Mesenchymal stem cell (in vitro differentiated cells and primary cell): Measurements from ENCODE around the gene ETS2.

Experiments used
- DNase-seq: peaks from one replicate; pipeline ENCODE4 v3.0.0-alpha.2; 2013
- H2AFZ ChIP-seq: one replicate; pipeline ENCODE4 v1.6.1; 2013; ENCODE audit warnings: low read depth, mild to moderate bottlenecking, control low read depth, inconsistent platforms, low read length, moderate library complexity
- H2AK5ac ChIP-seq: 2 replicates; pipeline ENCODE4 v1.6.1; 2013; ENCODE audit warnings: low read length, moderate library complexity, mild to moderate bottlenecking, inconsistent platforms; ENCODE audit not compliant: severe bottlenecking
- H2BK120ac ChIP-seq: one replicate; pipeline ENCODE4 v1.6.1; 2013; ENCODE audit warnings: low read depth, mild to moderate bottlenecking, inconsistent platforms, low read length, moderate library complexity
- H2BK12ac ChIP-seq, 2 experiments: one replicate each; pipeline ENCODE4 v1.6.1; 2013; ENCODE audit warnings: inconsistent platforms in 2 of 2, low read length in 2 of 2, mild to moderate bottlenecking in 2 of 2, moderate library complexity in 2 of 2, control low read depth in 1 of 2
- H2BK15ac ChIP-seq: one replicate; pipeline ENCODE4 v1.6.1; 2013; ENCODE audit warnings: mild to moderate bottlenecking, low read depth, inconsistent platforms; ENCODE audit not compliant: poor library complexity, severe bottlenecking
- H2BK5ac ChIP-seq: 2 replicates; pipeline ENCODE4 v1.6.1; 2013; ENCODE audit warnings: low read depth, mild to moderate bottlenecking, low read length, control low read depth, inconsistent platforms; ENCODE audit not compliant: poor library complexity, severe bottlenecking
- H3K14ac ChIP-seq, 2 experiments: one replicate each; pipeline ENCODE4 v1.6.1; 2013; ENCODE audit warnings: inconsistent platforms in 2 of 2, low read length in 2 of 2, control low read depth in 1 of 2, mild to moderate bottlenecking in 1 of 2, moderate library complexity in 1 of 2
- H3K18ac ChIP-seq, 2 experiments: one replicate each; pipeline ENCODE4 v1.6.1; 2013; ENCODE audit warnings: inconsistent platforms in 2 of 2, low read length in 2 of 2, control low read depth in 1 of 2, low read depth in 1 of 2, mild to moderate bottlenecking in 1 of 2
- H3K23ac ChIP-seq, 2 experiments: one replicate each; pipeline ENCODE4 v1.6.1; 2013; ENCODE audit warnings: inconsistent platforms in 2 of 2, low read length in 2 of 2, mild to moderate bottlenecking in 2 of 2, moderate library complexity in 2 of 2, control low read depth in 1 of 2
- H3K27ac ChIP-seq: 2 replicates; pipeline ENCODE4 v1.5.1; 2013; ENCODE audit warnings: mild to moderate bottlenecking, moderate library complexity, low read length, control low read depth, inconsistent platforms; ENCODE audit not compliant: poor library complexity, severe bottlenecking
- H3K27me3 ChIP-seq, 2 experiments: 2 replicates each; pipeline versions ENCODE4 v1.6.1 to v1.7.0; 2013; ENCODE audit warnings: low read length in 2 of 2, mild to moderate bottlenecking in 2 of 2, moderate library complexity in 2 of 2, control low read depth in 1 of 2, inconsistent platforms in 1 of 2; ENCODE audit not compliant: control insufficient read depth in 1 of 2, insufficient read depth in 1 of 2
- H3K36me3 ChIP-seq, 2 experiments: 2 replicates each; pipeline versions ENCODE4 v1.6.1 to v1.7.0; 2013; ENCODE audit warnings: low read length in 2 of 2, control low read depth in 1 of 2, inconsistent platforms in 1 of 2, low read depth in 1 of 2, mild to moderate bottlenecking in 1 of 2; ENCODE audit not compliant: insufficient read depth in 2 of 2, control insufficient read depth in 1 of 2
- H3K4ac ChIP-seq, 2 experiments: one replicate each; pipeline ENCODE4 v1.6.1; 2013; ENCODE audit warnings: inconsistent platforms in 2 of 2, low read length in 2 of 2, mild to moderate bottlenecking in 2 of 2, moderate library complexity in 2 of 2, control low read depth in 1 of 2, low read depth in 1 of 2
- H3K4me1 ChIP-seq: 2 replicates; pipeline ENCODE4 v1.6.1; 2013; ENCODE audit warnings: low read depth, low read length, control low read depth; ENCODE audit not compliant: control insufficient read depth, insufficient read depth
- H3K4me2 ChIP-seq: 2 replicates; pipeline ENCODE4 v1.6.1; 2013; ENCODE audit warnings: low read length, mild to moderate bottlenecking, inconsistent platforms; ENCODE audit not compliant: poor library complexity, severe bottlenecking
- H3K4me3 ChIP-seq, 2 experiments: 2 replicates each; pipeline versions ENCODE4 v1.5.1 to v1.7.0; 2013; ENCODE audit warnings: low read length in 2 of 2, mild to moderate bottlenecking in 2 of 2, control low read depth in 1 of 2, low read depth in 1 of 2; ENCODE audit not compliant: insufficient read depth in 1 of 2
- H3K79me1 ChIP-seq: replicated peaks from 2 replicates; pipeline ENCODE4 v1.6.1; 2013; ENCODE audit warnings: mild to moderate bottlenecking, control low read depth, low read length, inconsistent platforms; ENCODE audit not compliant: poor library complexity, severe bottlenecking
- H3K9ac ChIP-seq: 2 replicates; pipeline ENCODE4 v1.7.0; 2013; ENCODE audit warnings: mild to moderate bottlenecking, low read length, moderate library complexity
- H3K9me3 ChIP-seq: 2 replicates; pipeline ENCODE4 v1.7.0; 2013; ENCODE audit warnings: mild to moderate bottlenecking, low read length; ENCODE audit not compliant: control insufficient read depth
- H4K8ac ChIP-seq: one replicate; pipeline ENCODE4 v1.6.1; 2013; ENCODE audit warnings: inconsistent platforms, mild to moderate bottlenecking, low read length, moderate library complexity
- H4K91ac ChIP-seq: one replicate; pipeline ENCODE4 v1.6.1; 2013; ENCODE audit warnings: mild to moderate bottlenecking, low read length, inconsistent platforms
- WGBS: methylation state at CpG from one replicate; pipeline ENCODE4 v1.1.7; 2013; ENCODE audit warnings: mixed read lengths; 5-methylcytosine and 5-hydroxymethylcytosine counted together

Gene ETS2

GRCh38 chr21:38858812-38859205 is 53.1 kb downstream of the ETS2 start:
- H3K9me3 ChIP-seq: peaks cover 4% of the 10 kb centered on the region
- peaks cover 0 to 20% of the 10 kb centered on the region in 2 experiments for H3K27me3 ChIP-seq
- no peak overlapping the region for H2BK120ac ChIP-seq
- no peak for DNase-seq
- no peak overlapping the region for H3K14ac ChIP-seq
- no peak overlapping the region for H3K23ac ChIP-seq
- H3K4me3 ChIP-seq: no peak overlapping the region
- peaks cover 1% of the 10 kb centered on the region for H3K4me1 ChIP-seq
- no peaks in the 10 kb centered on the region for H3K36me3 ChIP-seq
- H3K18ac ChIP-seq: no peak overlapping the region
- no peak overlapping the region for H2AK5ac ChIP-seq
- H4K8ac ChIP-seq: no peak overlapping the region
- 98% methylated on average over 1 of the region's 1 CpG for WGBS
- no peak overlapping the region for H2AFZ ChIP-seq
- no peak overlapping the region for H2BK15ac ChIP-seq
- H3K4ac ChIP-seq: no peak overlapping the region
- no peaks in the 10 kb centered on the region for H3K79me1 ChIP-seq
- no peak overlapping the region for H2BK5ac ChIP-seq
- H3K9ac ChIP-seq: no peak overlapping the region
- no peak overlapping the region for H3K27ac ChIP-seq
- H3K4me2 ChIP-seq: no peak overlapping the region
- H2BK12ac ChIP-seq: no peak overlapping the region
- no peak overlapping the region for H4K91ac ChIP-seq

DNA sequence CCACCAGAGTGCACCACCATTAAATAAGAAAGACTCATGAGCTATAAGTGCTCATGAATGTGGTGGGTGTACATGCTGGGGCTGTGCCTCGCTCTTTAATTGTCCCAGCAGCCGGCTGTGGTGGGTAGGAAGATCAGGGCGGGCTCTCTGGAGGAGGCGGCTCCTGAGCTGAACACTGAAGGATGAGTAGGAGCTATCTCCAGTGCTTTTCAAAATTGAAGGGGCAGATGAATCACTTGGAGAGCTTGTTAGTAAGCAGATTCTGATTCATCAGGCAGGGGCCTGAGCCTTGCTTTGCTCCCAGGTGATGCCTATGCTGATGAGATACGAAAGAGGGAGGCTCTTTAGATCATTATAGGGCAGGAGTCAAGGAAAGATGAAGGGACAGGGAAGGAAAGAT is 54.1 kb downstream of the ETS2 start:
- no peak overlapping the region for H4K91ac ChIP-seq

GRCh38 chr21:38861056-38861455 is 55.3 kb downstream of the ETS2 start:
- Histone ChIP-seq H3K4me3 (no peak overlapping the region), H2BK5ac (no peak overlapping the region), H2BK15ac (no peak overlapping the region), H3K9me3 (no peaks in the 10 kb centered on the region), H3K79me1 (no peaks in the 10 kb centered on the region), H2AFZ (no peak overlapping the region), H3K4ac (no peak overlapping the region), H3K14ac (no peak overlapping the region), H3K9ac (no peak overlapping the region), H3K36me3 (no peaks in the 10 kb centered on the region), H3K27ac (no peak overlapping the region), H2BK12ac (peak overlapping the region in 1 of 2 experiments; percentile 29), H3K4me2 (no peak overlapping the region), H3K27me3 (peaks cover 0 to 21% of the 10 kb centered on the region in 2 experiments), H3K18ac (no peak overlapping the region), H4K8ac (no peak overlapping the region), H3K23ac (no peak overlapping the region), H2AK5ac (no peak overlapping the region), H3K4me1 (no peaks in the 10 kb centered on the region), H4K91ac (no peak overlapping the region), H2BK120ac (no peak overlapping the region)
- DNase-seq: no peak
- WGBS: 97% methylated on average over 4 of the region's 6 CpGs

More for the DNA sequence above, 54.1 kb downstream of the ETS2 start:
- Histone ChIP-seq H2AK5ac (no peak overlapping the region), H2BK12ac (no peak overlapping the region), H3K23ac (no peak overlapping the region), H3K27ac (no peak overlapping the region), H3K36me3 (no peaks in the 10 kb centered on the region), H3K4me2 (no peak overlapping the region), H2BK15ac (no peak overlapping the region), H3K14ac (no peak overlapping the region), H2AFZ (no peak overlapping the region), H2BK5ac (no peak overlapping the region), H3K4me1 (no peaks in the 10 kb centered on the region), H3K9me3 (peaks cover 4% of the 10 kb centered on the region), H3K9ac (no peak overlapping the region), H3K79me1 (no peaks in the 10 kb centered on the region), H3K4me3 (no peak overlapping the region), H3K4ac (no peak overlapping the region), H3K27me3 (peaks cover 0 to 21% of the 10 kb centered on the region in 2 experiments), H2BK120ac (no peak overlapping the region), H4K8ac (no peak overlapping the region), H3K18ac (no peak overlapping the region)
- 77% methylated on average over 5 of the region's 5 CpGs for WGBS
- no peak for DNase-seq

- WGBS: 93% methylated on average over 8 of the region's 8 CpGs
These were observed 56.4 kb downstream of the ETS2 start for GRCh38 chr21:38861989-38862683.

More at GRCh38 chr21:38861989-38862683, 56.4 kb downstream of the ETS2 start:
- Histone ChIP-seq H4K91ac (no peak overlapping the region), H2AK5ac (no peak overlapping the region), H4K8ac (no peak overlapping the region), H3K27ac (no peak overlapping the region), H2BK15ac (no peak overlapping the region), H3K9ac (no peak overlapping the region), H3K27me3 (peaks cover 0 to 21% of the 10 kb centered on the region in 2 experiments), H3K4me1 (no peaks in the 10 kb centered on the region), H3K4me2 (no peak overlapping the region), H3K18ac (no peak overlapping the region), H2BK5ac (no peak overlapping the region), H3K4me3 (no peak overlapping the region), H3K14ac (no peak overlapping the region), H3K23ac (no peak overlapping the region), H2BK12ac (no peak overlapping the region), H3K9me3 (no peaks in the 10 kb centered on the region), H3K4ac (no peak overlapping the region), H2AFZ (no peak overlapping the region), H3K36me3 (no peaks in the 10 kb centered on the region), H2BK120ac (no peak overlapping the region), H3K79me1 (no peaks in the 10 kb centered on the region)
- no peak for DNase-seq
